Activated CD8-positive, alpha-beta T cell treated with anti-CD3 and anti-CD28 coated beads, Interleukin-2, amount 10 ng/mL, durations not matched to agents 7 days and 5 days (primary cell): ENCODE measurements around the gene SIPA1. TPM values are rescaled to one million over a fixed set of nuclear protein-coding genes. Genes with fewer than 3 reads are reported as not detected.
A peak's percentile ranks its signal among the peaks of the same experiment; 100 is the strongest.

Experiments
- ATAC-seq: fragments of 150-1000 bp; cut with Tn5 transposase; one replicate; pipeline ENCODE4 v1.10.0; 2021; ENCODE audit warnings: moderate library complexity
- CTCF ChIA-PET: fragments of 350-600 bp; sonication (Branson Sonifier 250); formaldehyde crosslinking; loops from one replicate; lab custom pipeline; 2021; ENCODE audit warnings: antibody characterized with exemption; lab: Charles Lee
- POLR2A ChIA-PET: fragments of 350-600 bp; sonication (Branson Sonifier 250); formaldehyde crosslinking; loops from one replicate; lab custom pipeline; 2021; ENCODE audit warnings: antibody characterized with exemption; lab: Charles Lee
- DNase-seq: peaks from one replicate; pipeline ENCODE4 v3.0.0-alpha.2; 2020
- H3K27ac Mint-ChIP-seq: one replicate; pipeline ENCODE4 v1.8.0; 2021; ENCODE audit warnings: mild to moderate bottlenecking, mixed read lengths
- H3K27me3 Mint-ChIP-seq: one replicate; pipeline ENCODE4 v1.8.0; 2021; ENCODE audit warnings: low read depth, mixed read lengths
- H3K36me3 Mint-ChIP-seq: one replicate; pipeline ENCODE4 v1.8.0; 2021; ENCODE audit warnings: low read depth, mixed read lengths
- H3K4me1 Mint-ChIP-seq: one replicate; pipeline ENCODE4 v1.8.0; 2021; ENCODE audit warnings: low read depth, mixed read lengths
- H3K4me3 Mint-ChIP-seq: one replicate; pipeline ENCODE4 v1.8.0; 2021; ENCODE audit warnings: mild to moderate bottlenecking, mixed read lengths
- H3K9me3 Mint-ChIP-seq: one replicate; pipeline ENCODE4 v1.8.0; 2022; ENCODE audit warnings: mixed read lengths; ENCODE audit not compliant: insufficient read depth
- total RNA-seq, 2 experiments: library from RNA; stranded (reverse); gene quantifications; one replicate each; pipeline ENCODE4 v1.2.3, GENCODE V29; 2021

SIPA1 gene
- total RNA-seq, 2 experiments from 2014 or later, result 245 to 274 TPM

- ChIA-PET POLR2A (interaction anchor here (0.6 to 1.0 kb wide), 4 partner anchors 12 to 71 kb away, joined by 3 read pairs; partner anchors contain the start of gene SIPA1), CTCF (interaction anchor here (0.9 to 2.5 kb wide), 17 partner anchors 9 to 226 kb away, joined by 3 to 18 read pairs (median 4); partner anchors contain the start of genes PCNX3 and SIPA1)
- peaks cover 7% of the 10 kb centered on the region for H3K4me1 Mint-ChIP-seq
- no peaks in the 10 kb centered on the region for H3K27me3 Mint-ChIP-seq
- H3K9me3 Mint-ChIP-seq, result no peaks in the 10 kb centered on the region
- H3K27ac Mint-ChIP-seq, result no peak overlapping the region
- H3K36me3 Mint-ChIP-seq, result peaks cover 49% of the 10 kb centered on the region
- DNase-seq (peak; percentile 62), ATAC-seq (peak; percentile 79)
- no peak overlapping the region for H3K4me3 Mint-ChIP-seq
Measured at GRCh38 chr11:65625628-65626342, 12.1 kb upstream of the SIPA1 start.

GRCh38 chr11:65627202-65627601 is 10.7 kb upstream of the SIPA1 start:
- peaks cover 9% of the 10 kb centered on the region for H3K4me1 Mint-ChIP-seq
- ChIA-PET CTCF (interaction anchor here (0.8 to 2.5 kb wide), 6 partner anchors 8 to 224 kb away, joined by 3 to 16 read pairs (median 5); no protein-coding TSS in a partner anchor), POLR2A (interaction anchor here (0.6 to 0.8 kb wide), 2 partner anchors 10 to 68 kb away, joined by 3 read pairs; no protein-coding TSS in a partner anchor)
- DNase-seq (no peak), ATAC-seq (no peak)
- peaks cover 44% of the 10 kb centered on the region for H3K36me3 Mint-ChIP-seq
- H3K9me3 Mint-ChIP-seq, result no peaks in the 10 kb centered on the region
- no peak overlapping the region for H3K4me3 Mint-ChIP-seq
- H3K27me3 Mint-ChIP-seq, result no peaks in the 10 kb centered on the region
- H3K27ac Mint-ChIP-seq, result no peak overlapping the region

DNA sequence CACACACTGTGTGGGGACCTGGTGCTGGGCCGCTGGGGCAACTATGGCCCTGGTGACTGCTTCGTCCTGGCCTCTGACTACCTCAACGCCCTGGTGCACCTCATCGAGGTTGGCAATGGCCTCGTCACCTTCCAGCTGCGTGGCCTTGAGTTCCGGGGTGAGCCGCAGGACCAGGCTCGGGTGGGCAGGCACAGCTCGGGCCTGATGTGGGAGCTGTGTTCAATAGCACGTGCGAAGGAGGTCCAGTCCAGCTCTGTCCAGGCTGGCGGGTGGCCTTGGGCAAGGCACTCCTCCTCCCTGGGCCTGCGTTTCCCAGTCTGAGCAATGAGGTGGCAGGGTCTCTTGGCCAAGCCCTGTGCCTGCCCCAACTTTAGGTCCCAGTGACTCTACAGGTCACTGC is 8.3 kb upstream of the SIPA1 start:
- ATAC-seq, result no peak
- ChIA-PET POLR2A (interaction anchor here (0.9 kb wide), 1 partner anchor 11 kb away, joined by 3 read pairs; no protein-coding TSS in a partner anchor), CTCF (no interaction called here)
- peaks cover 27% of the 10 kb centered on the region for H3K4me1 Mint-ChIP-seq
- H3K27me3 Mint-ChIP-seq, result no peaks in the 10 kb centered on the region
- DNase-seq, result no peak
- H3K4me3 Mint-ChIP-seq, result no peak overlapping the region
- peaks cover 48% of the 10 kb centered on the region for H3K36me3 Mint-ChIP-seq
- H3K27ac Mint-ChIP-seq, result no peak overlapping the region
- H3K9me3 Mint-ChIP-seq, result no peaks in the 10 kb centered on the region

- H3K27ac Mint-ChIP-seq, result no peak overlapping the region
- ATAC-seq (no peak), DNase-seq (no peak)
- peaks cover 52% of the 10 kb centered on the region for H3K36me3 Mint-ChIP-seq
- peaks cover 33% of the 10 kb centered on the region for H3K4me1 Mint-ChIP-seq
- no peaks in the 10 kb centered on the region for H3K27me3 Mint-ChIP-seq
- H3K9me3 Mint-ChIP-seq, result no peaks in the 10 kb centered on the region
- CTCF ChIA-PET, result no interaction called here
- POLR2A ChIA-PET, result interaction anchor here (0.9 to 1.2 kb wide), 2 partner anchors 10 to 42 kb away, joined by 3 read pairs; no protein-coding TSS in a partner anchor
- no peak overlapping the region for H3K4me3 Mint-ChIP-seq
Measured at GRCh38 chr11:65630215-65630614, 7.7 kb upstream of the SIPA1 start.

DNA sequence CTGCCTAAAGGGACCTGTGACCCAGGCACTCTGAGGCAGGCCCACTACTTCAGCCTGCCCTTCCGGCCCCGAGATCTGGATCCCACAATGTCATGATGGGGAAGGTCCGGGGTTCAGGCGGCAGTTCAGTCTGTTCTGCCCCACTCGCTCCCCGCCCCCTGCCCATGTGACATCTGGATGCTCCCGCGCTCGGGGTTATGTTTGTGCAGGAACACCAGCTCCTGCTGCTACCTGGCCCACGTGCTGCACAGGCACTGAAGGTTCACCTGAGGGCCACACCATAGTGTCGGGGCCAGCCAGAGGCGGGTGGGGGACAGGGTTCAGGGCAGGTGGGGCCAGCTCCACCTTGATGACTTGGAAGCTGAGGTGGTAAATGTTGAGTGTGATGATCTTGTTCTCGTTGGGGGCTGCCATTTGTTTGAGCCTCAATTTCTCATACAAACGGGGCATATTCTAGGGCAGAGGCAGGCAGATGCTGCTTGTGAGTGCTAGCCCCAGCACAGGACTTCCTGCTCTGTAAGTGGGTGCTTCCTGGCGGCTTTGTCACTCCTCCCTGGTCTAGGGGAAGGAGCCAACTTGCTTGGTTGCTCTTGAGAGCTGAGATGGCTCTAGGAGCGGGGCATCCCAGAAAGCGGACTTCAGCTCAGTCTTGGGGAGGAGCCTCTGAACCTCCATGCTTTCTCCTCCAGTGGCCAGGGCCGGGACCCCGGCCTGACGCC is 4.4 kb upstream of the SIPA1 start:
- ATAC-seq, result no peak
- ChIA-PET POLR2A (interaction anchor here (0.8 to 1.4 kb wide), 5 partner anchors 9 to 36 kb away, joined by 3 to 4 read pairs (median 3); partner anchors contain the start of gene PCNX3), CTCF (interaction anchor here (1.2 kb wide), 2 partner anchors 17 to 24 kb away, joined by 3 read pairs; no protein-coding TSS in a partner anchor)
- Mint-ChIP-seq H3K9me3 (no peaks in the 10 kb centered on the region), H3K36me3 (peaks cover 47% of the 10 kb centered on the region), H3K27ac (peak overlapping the region; percentile 86), H3K4me1 (peaks cover 40% of the 10 kb centered on the region), H3K27me3 (no peaks in the 10 kb centered on the region), H3K4me3 (no peak overlapping the region)
- DNase-seq, result peak; percentile 53

- H3K4me1 Mint-ChIP-seq, result peaks cover 45% of the 10 kb centered on the region
- H3K9me3 Mint-ChIP-seq, result no peaks in the 10 kb centered on the region
- no peak overlapping the region for H3K4me3 Mint-ChIP-seq
- H3K27ac Mint-ChIP-seq, result peak overlapping the region; percentile 86
- POLR2A ChIA-PET, result interaction anchor here (1.0 to 1.4 kb wide), 3 partner anchors 9 to 19 kb away, joined by 3 to 4 read pairs (median 3); partner anchors contain the start of gene PCNX3
- H3K27me3 Mint-ChIP-seq, result no peaks in the 10 kb centered on the region
- CTCF ChIA-PET, result no interaction called here
- H3K36me3 Mint-ChIP-seq, result peaks cover 47% of the 10 kb centered on the region
- no peak for ATAC-seq
- no peak for DNase-seq
Measured at GRCh38 chr11:65634109-65634436, 3.8 kb upstream of the SIPA1 start.

DNA sequence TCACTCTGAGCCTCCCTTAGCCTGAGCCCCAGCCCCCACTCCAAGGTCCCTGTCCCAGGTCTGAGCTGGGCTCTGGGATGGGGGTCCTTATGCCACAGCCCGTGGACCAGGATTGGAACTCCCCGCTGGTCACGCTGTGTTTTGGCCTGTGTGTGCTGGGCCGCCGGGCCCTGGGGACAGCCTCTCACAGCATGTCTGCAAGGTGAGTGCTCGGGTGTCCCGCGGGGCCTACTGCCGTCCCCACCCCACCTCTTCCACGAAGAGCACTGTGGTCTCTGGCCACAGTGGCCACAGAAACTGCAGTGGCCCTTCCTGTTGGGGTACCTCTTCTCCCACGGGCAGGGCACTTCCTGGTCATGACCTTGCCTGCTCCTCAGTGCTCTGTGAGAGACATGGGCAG is 3.5 kb upstream of the SIPA1 start:
- ChIA-PET CTCF (interaction anchor here (1.7 kb wide), 1 partner anchor 8 kb away, joined by 5 read pairs; no protein-coding TSS in a partner anchor), POLR2A (interaction anchor here (1.0 kb wide), 2 partner anchors 8 to 19 kb away, joined by 3 to 4 read pairs; partner anchors contain the start of gene PCNX3)
- H3K4me1 Mint-ChIP-seq, result peaks cover 46% of the 10 kb centered on the region
- H3K27ac Mint-ChIP-seq, result peak overlapping the region; percentile 86
- no peak overlapping the region for H3K4me3 Mint-ChIP-seq
- no peaks in the 10 kb centered on the region for H3K27me3 Mint-ChIP-seq
- H3K36me3 Mint-ChIP-seq, result peaks cover 45% of the 10 kb centered on the region
- DNase-seq (no peak), ATAC-seq (no peak)
- no peaks in the 10 kb centered on the region for H3K9me3 Mint-ChIP-seq

DNA sequence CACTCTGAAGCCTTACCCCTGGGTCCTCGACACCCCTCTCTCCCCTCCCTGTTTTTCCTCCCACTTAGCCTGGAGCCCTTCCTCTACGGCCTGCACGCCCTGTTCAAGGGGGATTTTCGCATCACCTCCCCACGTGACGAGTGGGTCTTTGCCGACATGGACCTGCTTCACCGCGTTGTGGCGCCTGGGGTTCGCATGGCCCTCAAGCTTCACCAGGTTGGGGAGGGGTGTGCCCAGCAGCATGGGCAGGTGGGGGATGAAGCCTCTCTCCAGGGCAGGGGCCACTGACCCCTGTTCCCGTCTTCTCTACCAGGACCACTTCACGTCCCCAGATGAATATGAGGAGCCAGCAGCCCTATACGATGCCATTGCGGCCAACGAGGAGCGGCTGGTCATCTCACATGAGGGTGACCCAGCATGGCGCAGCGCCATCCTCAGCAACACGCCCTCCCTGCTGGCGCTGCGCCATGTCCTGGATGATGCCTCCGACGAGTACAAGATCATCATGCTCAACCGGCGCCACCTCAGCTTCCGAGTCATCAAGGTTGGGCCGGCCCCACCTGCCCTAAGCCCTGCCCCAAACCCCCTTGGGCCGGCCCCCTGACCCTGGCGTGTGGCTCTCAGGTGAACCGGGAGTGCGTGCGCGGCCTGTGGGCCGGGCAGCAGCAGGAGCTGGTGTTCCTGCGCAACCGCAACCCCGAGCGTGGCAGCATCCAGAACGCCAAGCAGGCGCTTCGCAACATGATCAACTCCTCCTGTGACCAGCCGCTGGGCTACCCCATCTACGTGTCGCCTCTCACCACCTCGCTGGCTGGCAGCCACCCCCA is 2.8 kb upstream of the SIPA1 start:
- H3K9me3 Mint-ChIP-seq, result no peaks in the 10 kb centered on the region
- ATAC-seq, result no peak
- peaks cover 50% of the 10 kb centered on the region for H3K36me3 Mint-ChIP-seq
- peaks cover 53% of the 10 kb centered on the region for H3K4me1 Mint-ChIP-seq
- ChIA-PET POLR2A (interaction anchor here (1.3 kb wide), 1 partner anchor 417 kb away, joined by 3 read pairs; the partner anchor contains the start of gene SF3B2), CTCF (interaction anchor here (1.7 kb wide), 1 partner anchor 9 kb away, joined by 5 read pairs; no protein-coding TSS in a partner anchor)
- H3K27me3 Mint-ChIP-seq, result no peaks in the 10 kb centered on the region
- H3K4me3 Mint-ChIP-seq, result no peak overlapping the region
- DNase-seq, result no peak
- peak overlapping the region; percentile 86 for H3K27ac Mint-ChIP-seq

DNA sequence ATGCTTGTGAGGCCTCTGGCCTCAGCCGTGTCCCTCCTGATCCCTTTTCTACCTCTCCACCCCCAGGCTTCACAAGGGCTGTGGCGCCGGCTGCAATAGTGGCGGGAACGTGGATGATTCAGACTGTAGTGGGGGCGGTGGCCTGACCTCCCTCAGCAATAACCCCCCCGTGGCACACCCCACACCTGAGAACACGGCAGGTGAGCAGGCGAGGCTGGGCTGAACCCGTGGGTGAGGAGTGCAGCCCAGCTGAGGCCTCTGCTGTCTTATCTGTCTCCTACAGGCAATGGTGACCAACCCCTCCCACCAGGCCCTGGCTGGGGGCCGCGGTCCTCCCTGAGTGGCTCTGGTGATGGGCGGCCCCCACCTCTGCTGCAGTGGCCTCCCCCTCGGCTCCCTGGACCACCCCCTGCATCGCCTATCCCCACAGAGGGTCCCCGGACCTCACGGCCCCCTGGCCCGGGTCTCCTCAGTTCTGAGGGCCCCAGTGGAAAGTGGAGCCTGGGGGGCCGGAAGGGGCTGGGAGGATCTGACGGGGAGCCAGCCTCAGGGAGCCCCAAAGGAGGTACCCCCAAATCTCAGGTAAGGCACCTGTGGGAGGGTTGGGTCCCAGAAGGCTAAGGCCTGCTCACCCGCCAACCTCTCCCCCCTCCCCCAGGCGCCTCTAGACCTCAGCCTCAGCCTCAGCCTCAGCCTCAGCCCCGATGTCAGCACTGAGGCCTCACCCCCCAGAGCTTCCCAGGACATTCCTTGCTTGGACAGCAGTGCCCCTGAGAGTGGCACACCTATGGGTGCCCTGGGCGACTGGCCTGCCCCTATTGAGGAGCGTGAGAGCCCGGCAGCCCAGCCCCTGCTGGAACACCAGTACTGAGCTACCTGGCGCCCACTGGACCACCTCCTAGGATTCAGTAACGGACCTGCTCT is 1.5 kb upstream of the SIPA1 start:
- DNase-seq (no peak), ATAC-seq (no peak)
- H3K4me1 Mint-ChIP-seq, result peaks cover 62% of the 10 kb centered on the region
- ChIA-PET POLR2A (interaction anchor here (1.2 to 1.3 kb wide), 2 partner anchors 11 to 416 kb away, joined by 3 read pairs; partner anchors contain the start of gene SF3B2), CTCF (interaction anchor here (0.6 to 1.7 kb wide), 3 partner anchors 10 to 193 kb away, joined by 3 to 5 read pairs (median 4); no protein-coding TSS in a partner anchor)
- peak overlapping the region; percentile 98 for H3K27ac Mint-ChIP-seq
- H3K27me3 Mint-ChIP-seq, result no peaks in the 10 kb centered on the region
- H3K9me3 Mint-ChIP-seq, result no peaks in the 10 kb centered on the region
- H3K36me3 Mint-ChIP-seq, result peaks cover 58% of the 10 kb centered on the region
- no peak overlapping the region for H3K4me3 Mint-ChIP-seq

GRCh38 chr11:65637032-65637557 is 806 bp upstream of the SIPA1 start:
- Mint-ChIP-seq H3K9me3 (no peaks in the 10 kb centered on the region), H3K4me3 (peak overlapping the region; percentile 98), H3K4me1 (peaks cover 65% of the 10 kb centered on the region), H3K36me3 (peaks cover 61% of the 10 kb centered on the region), H3K27ac (peak overlapping the region; percentile 98), H3K27me3 (no peaks in the 10 kb centered on the region)
- ChIA-PET POLR2A (interaction anchor here (1.2 to 3.3 kb wide), 7 partner anchors 11 to 26 kb away, joined by 3 to 24 read pairs (median 8); partner anchors contain the start of genes MAP3K11, PCNX3 and RELA), CTCF (interaction anchor here (1.0 to 3.3 kb wide), 6 partner anchors 11 to 96 kb away, joined by 3 to 25 read pairs (median 7); no protein-coding TSS in a partner anchor)
- no peak for DNase-seq
- ATAC-seq, result no peak
